Right cardiac atrium (tissue), 5 donors: ENCODE measurements around the gene ECM2. TPM values are rescaled to one million over a fixed set of nuclear protein-coding genes. Genes with fewer than 3 reads are reported as not detected.

Experiments
- ATAC-seq, 2 donors: fragments of 200-7000 bp; cut with Tn5 transposase; one replicate each; pipeline versions ENCODE4 v1.8.0 to v1.9.1; 2020; ENCODE audit warnings: moderate library complexity in 2 of 2, mild to moderate bottlenecking in 1 of 2
- DNase-seq, 3 donors: peaks; one replicate each; pipeline ENCODE4 v3.0.0-alpha.2; 2020
- H3K27ac ChIP-seq: one replicate; pipeline ENCODE4 v1.5.1; 2013; ENCODE audit warnings: mild to moderate bottlenecking, low read length, control low read depth, moderate library complexity
- H3K27me3 ChIP-seq: one replicate; pipeline ENCODE4 v1.6.1; 2013; ENCODE audit not compliant: control insufficient read depth, insufficient read depth
- H3K4me1 ChIP-seq: one replicate; pipeline ENCODE4 v1.6.1; 2013; ENCODE audit warnings: low read length; ENCODE audit not compliant: control insufficient read depth, insufficient read depth
- H3K4me3 ChIP-seq: one replicate; pipeline ENCODE4 v1.5.1; 2013; ENCODE audit warnings: low read length, control low read depth
- H3K9me3 ChIP-seq: one replicate; pipeline ENCODE4 v1.6.1; 2013; ENCODE audit warnings: low read length; ENCODE audit not compliant: control insufficient read depth
- WGBS: extraction: QIAGEN DNeasy Blood & Tissue Kit; methylation state at CpG from one replicate; pipeline ENCODE4 v1.1.7; 2013; 5-methylcytosine and 5-hydroxymethylcytosine counted together
- intact Hi-C, 4 donors: fragments of 100-400 bp; cut with DNase I; formaldehyde crosslinking; loops; one replicate each; pipeline versions ENCODE4 v1.11.0 to v1.14.0; 2022 to 2023
- polyA plus RNA-seq: library from polyadenylated mRNA; stranded (reverse); fragments of 200-250 nt; gene quantifications from one replicate; pipeline ENCODE4 v1.2.3, GENCODE V29; 2013
- total RNA-seq, 4 donors: library from RNA; stranded (reverse); fragmentation: NEBNext Ultra II Directional; extraction: Animal tissue kit (Norgen Biotek cat#: 25700); gene quantifications; one replicate each; pipeline ENCODE4 v1.2.1, GENCODE V29; 2021
- donor health status: healthy with polysubstance abuse.
- donor health status: DM: no; HTN: yes; CAD: no.
- donor health status: DM: no; HTN: no; CAD: no.
- donor health status: DM: no; HTN: yes; CAD: no; lungs with severe emphysema.
- donor health status: DM: yes; HTN: yes; CAD: no.

ECM2 gene
- total and polyA plus RNA-seq, 5 donors: 10.8 to 17.6 (median 12.2) TPM

- Histone ChIP-seq H3K4me3 (no peak overlapping the region), H3K9me3 (no peaks in the 10 kb centered on the region), H3K27me3 (no peaks in the 10 kb centered on the region), H3K27ac (no peak overlapping the region), H3K4me1 (peaks cover 12% of the 10 kb centered on the region)
- WGBS: 79% methylated on average over 2 of the region's 2 CpGs
- DNase-seq (no peak), ATAC-seq (no peak)
- intact Hi-C loops: no loop called here
Observed at GRCh38 chr9:92499701-92500100, 36.1 kb downstream of the ECM2 start.

- 79% methylated on average over 5 of the region's 5 CpGs for WGBS
- ATAC-seq (no peak), DNase-seq (no peak)
- intact Hi-C loops: no loop called here
- H3K9me3 ChIP-seq: no peaks in the 10 kb centered on the region
- H3K27me3 ChIP-seq: no peaks in the 10 kb centered on the region
- no peak overlapping the region for H3K27ac ChIP-seq
- H3K4me1 ChIP-seq: peaks cover 3% of the 10 kb centered on the region
- no peak overlapping the region for H3K4me3 ChIP-seq
Observed at GRCh38 chr9:92496396-92497176, 39.2 kb downstream of the ECM2 start.

DNA sequence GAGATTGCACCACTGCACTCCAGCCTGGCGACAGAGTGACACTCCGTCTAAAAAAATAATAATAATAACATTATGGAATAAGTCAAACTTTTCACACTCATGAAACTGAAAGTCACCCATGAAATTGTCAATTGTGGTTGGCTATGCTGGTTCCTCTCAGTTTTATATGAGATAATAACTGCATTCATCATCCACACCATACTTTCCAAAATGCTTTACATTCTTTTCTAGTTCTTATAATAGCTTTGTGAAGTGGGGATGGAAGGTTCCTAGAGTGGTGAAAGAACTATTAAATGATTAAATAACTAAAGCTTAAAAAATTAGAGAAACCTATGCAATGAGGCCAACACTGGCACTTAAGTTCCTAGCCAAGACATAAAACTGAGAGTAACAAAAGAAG, 40.9 kb downstream of the ECM2 start:
- DNase-seq (no peak), ATAC-seq (no peak)
- Histone ChIP-seq H3K27me3 (no peaks in the 10 kb centered on the region), H3K27ac (no peak overlapping the region), H3K4me1 (peaks cover 3% of the 10 kb centered on the region), H3K4me3 (no peak overlapping the region), H3K9me3 (no peaks in the 10 kb centered on the region)
- WGBS: 81% methylated on average over 2 of the region's 2 CpGs
- intact Hi-C loops: no loop called here

- no peak for ATAC-seq
Observed at GRCh38 chr9:92493749-92494387, 41.9 kb downstream of the ECM2 start.

DNA sequence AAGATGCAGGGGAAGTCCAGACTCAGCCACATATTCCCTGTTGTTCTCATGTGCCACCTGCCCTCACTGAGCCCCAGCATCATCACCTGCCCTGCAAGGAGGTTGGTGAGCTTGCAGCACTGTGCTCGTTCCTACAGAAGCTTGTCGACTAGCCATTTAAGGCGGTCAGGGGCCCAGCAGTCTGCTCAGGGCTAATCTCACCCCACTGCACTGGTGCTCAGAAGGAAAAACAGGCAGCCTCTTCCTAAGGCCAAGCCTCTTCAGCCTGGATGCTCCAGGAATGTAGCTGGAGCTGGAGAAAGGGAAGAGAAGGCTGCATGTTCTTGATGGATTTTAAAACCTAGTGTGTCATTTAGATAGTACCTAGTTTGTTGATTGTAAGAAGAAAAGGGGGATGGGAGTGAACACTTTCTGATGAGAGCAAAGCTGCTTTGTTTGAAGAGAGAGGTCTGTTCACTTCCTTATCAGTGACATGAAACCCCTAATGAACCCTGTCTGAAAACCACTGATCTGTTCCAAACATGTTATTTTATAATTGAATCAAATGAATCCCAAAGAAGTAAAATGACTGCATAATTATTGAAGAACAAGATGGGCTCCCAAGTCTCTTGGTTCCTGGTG, 42.9 kb downstream of the ECM2 start:
- Histone ChIP-seq H3K27me3 (no peaks in the 10 kb centered on the region), H3K4me1 (no peaks in the 10 kb centered on the region), H3K27ac (no peak overlapping the region), H3K4me3 (no peak overlapping the region), H3K9me3 (no peaks in the 10 kb centered on the region)
- intact Hi-C loops: no loop called here
- ATAC-seq (peak in 1 of 2 donors; percentile 36), DNase-seq (no peak)
- WGBS: 45% methylated on average over 3 of the region's 3 CpGs

More at GRCh38 chr9:92493749-92494387, 41.9 kb downstream of the ECM2 start:
- Histone ChIP-seq H3K27me3 (no peaks in the 10 kb centered on the region), H3K27ac (no peak overlapping the region), H3K4me3 (no peak overlapping the region), H3K4me1 (peaks cover 2% of the 10 kb centered on the region), H3K9me3 (no peaks in the 10 kb centered on the region)
- no peak for DNase-seq
- intact Hi-C loops: no loop called here
- 89% methylated on average over 9 of the region's 9 CpGs for WGBS

GRCh38 chr9:92488681-92489550, 46.9 kb downstream of the ECM2 start:
- ATAC-seq (peak in 1 of 2 donors; percentile 19), DNase-seq (no peak)
- WGBS: 53% methylated on average over 4 of the region's 4 CpGs
- intact Hi-C loops: no loop called here
- H3K9me3 ChIP-seq: no peaks in the 10 kb centered on the region
- no peaks in the 10 kb centered on the region for H3K4me1 ChIP-seq
- H3K4me3 ChIP-seq: no peak overlapping the region
- no peaks in the 10 kb centered on the region for H3K27me3 ChIP-seq
- no peak overlapping the region for H3K27ac ChIP-seq

GRCh38 chr9:92486371-92486770, 49.4 kb downstream of the ECM2 start:
- no peak overlapping the region for H3K27ac ChIP-seq
- no peaks in the 10 kb centered on the region for H3K27me3 ChIP-seq
- H3K9me3 ChIP-seq: no peaks in the 10 kb centered on the region
- WGBS: 68% methylated on average over 3 of the region's 3 CpGs
- ATAC-seq (peak in 1 of 2 donors; percentile 53), DNase-seq (no peak)
- no peaks in the 10 kb centered on the region for H3K4me1 ChIP-seq
- intact Hi-C loops: no loop called here
- H3K4me3 ChIP-seq: no peak overlapping the region

GRCh38 chr9:92484563-92484962, 51.2 kb downstream of the ECM2 start:
- peak in 1 of 2 donors; percentile 31 for ATAC-seq
- H3K9me3 ChIP-seq: no peaks in the 10 kb centered on the region
- no peak overlapping the region for H3K27ac ChIP-seq
- no peak overlapping the region for H3K4me3 ChIP-seq
- peaks cover 2% of the 10 kb centered on the region for H3K4me1 ChIP-seq
- no peak for DNase-seq
- intact Hi-C loops: no loop called here
- H3K27me3 ChIP-seq: no peaks in the 10 kb centered on the region
- 60% methylated on average over 3 of the region's 3 CpGs for WGBS

DNA sequence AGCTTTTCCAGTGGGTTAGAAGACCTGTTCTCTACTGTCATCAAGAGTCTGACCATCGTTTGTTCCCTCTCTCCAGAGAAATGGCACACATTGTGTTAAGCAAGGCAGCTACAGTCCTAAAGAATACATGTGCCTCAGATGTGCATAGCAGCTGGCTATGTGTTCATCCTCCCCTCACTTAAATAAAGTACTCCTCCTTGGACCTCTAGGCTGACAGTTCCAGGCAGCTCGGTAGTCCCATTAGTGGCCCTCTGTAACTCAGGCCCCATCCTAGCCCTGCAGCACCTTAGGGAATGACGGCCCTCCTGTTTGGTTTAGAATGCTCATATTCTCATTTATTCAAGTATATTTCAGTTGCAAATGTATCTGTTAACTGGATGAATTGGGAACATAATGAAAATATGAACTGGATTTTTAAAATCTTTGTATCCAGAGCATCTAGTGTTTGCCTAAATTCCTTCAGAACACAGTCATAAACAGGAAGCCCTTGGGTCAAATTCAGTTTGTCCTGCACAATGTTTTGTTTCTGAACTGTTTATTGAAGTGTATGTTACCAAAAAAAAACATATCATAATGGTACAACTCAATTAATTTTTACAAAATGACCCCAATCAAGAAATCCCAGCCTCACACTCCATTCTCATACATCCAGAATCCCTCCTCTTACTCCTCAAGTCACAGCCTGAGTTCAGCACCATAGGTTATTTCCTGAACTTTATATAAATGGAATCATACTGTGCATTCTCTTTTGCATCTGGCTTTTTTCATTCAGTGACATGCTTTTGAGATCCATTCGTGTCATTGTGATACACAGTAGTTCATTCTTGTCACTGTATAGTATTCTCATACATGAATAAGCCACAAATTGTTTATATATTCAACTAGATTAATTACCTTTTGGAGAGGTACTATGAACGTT, 51.9 kb downstream of the ECM2 start:
- no peak for DNase-seq
- WGBS: 63% methylated on average over 5 of the region's 5 CpGs
- Histone ChIP-seq H3K4me3 (no peak overlapping the region), H3K4me1 (peaks cover 7% of the 10 kb centered on the region), H3K27me3 (no peaks in the 10 kb centered on the region), H3K27ac (peak overlapping the region; percentile 8), H3K9me3 (no peaks in the 10 kb centered on the region)
- intact Hi-C loops: no loop called here
- no peak for ATAC-seq

GRCh38 chr9:92482805-92483204, 53.0 kb downstream of the ECM2 start:
- no peak overlapping the region for H3K4me3 ChIP-seq
- peaks cover 8% of the 10 kb centered on the region for H3K4me1 ChIP-seq
- no peak for ATAC-seq
- intact Hi-C loops: no loop called here
- no peaks in the 10 kb centered on the region for H3K9me3 ChIP-seq
- no peaks in the 10 kb centered on the region for H3K27me3 ChIP-seq
- H3K27ac ChIP-seq: no peak overlapping the region
- DNase-seq: no peak
